NCI-H524 (cell line): ENCODE measurements around the gene DNAJC25.
"Not testable (repeated sequence)": the region's sequence is repeated elsewhere in the genome, so short reads cannot be mapped to it uniquely, and the experiment has no call there.

Experiments
- DNase-seq, 2 experiments: peaks; one replicate each; lab custom pipeline; 2025; lab: John Stamatoyannopoulos, UW

Gene DNAJC25

GRCh38 chr9:111631214-111631971, at the start of gene DNAJC25:
Gene DNAJC25, plus strand, starts transcription at chr9:111631334. Its CDS starts 74 bp downstream, at chr9:111631408.
- DNase-seq = peak; percentile 99 to 100

- DNase-seq = no peak
These were observed 48.2 kb upstream of the DNAJC25 start for GRCh38 chr9:111582888-111583287.

- no peak for DNase-seq
These were observed 44.8 kb upstream of the DNAJC25 start for GRCh38 chr9:111586378-111586777.

DNA sequence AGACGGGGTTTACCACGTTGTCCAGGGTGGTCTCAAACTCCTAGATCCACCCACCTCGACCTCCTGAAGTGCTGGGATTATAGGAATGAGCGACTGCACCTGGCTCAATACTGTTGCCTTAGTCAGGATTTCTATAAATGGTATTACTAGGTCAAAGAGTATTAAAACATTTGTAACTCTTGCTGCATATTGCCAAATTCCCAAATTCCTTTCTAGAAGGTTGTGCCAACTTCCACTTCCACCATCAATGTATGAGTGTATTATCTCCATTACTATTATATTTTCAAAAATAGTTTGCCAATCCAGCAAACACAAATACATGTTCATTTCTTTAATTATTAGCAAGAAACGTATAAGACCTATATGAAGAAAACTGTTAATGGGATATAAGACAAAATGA, 42.3 kb upstream of the DNAJC25 start:
- no peak for DNase-seq

- DNase-seq = peak; percentile 44 to 60
These were observed 33.0 kb upstream of the DNAJC25 start for GRCh38 chr9:111597852-111598732.

GRCh38 chr9:111598733-111599091, 32.4 kb upstream of the DNAJC25 start:
- DNase-seq = peak in 1 of 2 experiments; percentile 24

GRCh38 chr9:111599092-111599954, 31.8 kb upstream of the DNAJC25 start, which contains the start of gene PTGR1:
Gene PTGR1, minus strand, starts transcription at chr9:111599647. Its CDS starts 2,225 bp downstream, at chr9:111597422.
- peak; percentile 65 to 71 for DNase-seq

DNA sequence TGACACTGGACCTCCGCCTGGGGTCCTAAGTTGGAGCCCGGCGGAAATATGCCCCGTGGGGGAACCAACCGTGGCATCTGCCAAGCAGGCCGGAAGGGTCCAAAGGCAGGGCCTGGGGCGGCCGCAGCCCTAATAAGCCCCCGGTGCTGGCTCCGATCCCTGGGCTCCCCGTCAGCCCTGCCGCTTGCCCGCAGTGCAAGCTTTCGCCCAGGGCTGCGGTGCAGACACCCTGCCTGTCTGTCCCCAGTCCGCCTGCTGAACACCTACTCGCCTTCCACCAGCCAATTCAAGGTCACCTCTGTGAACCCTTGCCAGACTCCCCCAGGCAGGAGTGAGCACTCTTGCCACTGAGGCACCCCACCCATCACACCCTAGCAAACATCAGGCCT, 31.2 kb upstream of the DNAJC25 start:
- no peak for DNase-seq

DNA sequence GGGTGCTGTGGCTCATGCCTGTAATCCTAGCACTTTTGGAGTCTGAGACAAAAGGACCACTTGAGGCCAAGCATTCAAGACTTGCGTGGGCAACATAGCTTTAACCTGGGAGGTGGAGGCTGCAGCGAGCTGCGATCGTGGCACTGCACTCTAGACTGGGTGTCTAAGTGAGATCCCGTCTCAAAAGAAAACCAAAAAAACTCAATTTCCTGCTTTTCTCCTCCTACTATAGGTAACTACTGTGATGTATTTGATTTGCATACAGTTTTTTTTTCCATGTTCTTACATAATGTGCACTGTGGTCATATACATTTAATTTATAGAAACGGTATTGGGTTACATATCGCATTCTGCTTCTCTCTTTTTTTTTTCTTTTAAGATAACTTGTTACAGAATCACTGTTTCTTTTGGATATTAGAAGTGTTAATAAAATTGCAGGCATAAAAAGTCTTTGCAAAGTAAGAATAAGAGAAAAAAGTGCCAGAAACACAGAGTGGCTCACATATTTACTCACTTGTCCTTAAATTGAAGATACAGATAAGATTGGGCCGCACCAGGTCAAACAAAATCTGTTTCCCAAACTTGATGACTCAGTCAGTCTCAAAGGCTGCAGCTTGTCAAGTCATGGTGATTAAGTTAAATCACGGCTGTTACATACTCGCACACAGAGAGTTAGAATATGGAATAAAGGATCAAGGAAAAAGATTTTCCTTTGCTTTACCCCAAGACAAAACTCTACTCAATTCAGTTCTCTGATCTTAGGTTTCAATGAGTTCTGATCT, 29.7 kb upstream of the DNAJC25 start:
- no peak for DNase-seq

DNA sequence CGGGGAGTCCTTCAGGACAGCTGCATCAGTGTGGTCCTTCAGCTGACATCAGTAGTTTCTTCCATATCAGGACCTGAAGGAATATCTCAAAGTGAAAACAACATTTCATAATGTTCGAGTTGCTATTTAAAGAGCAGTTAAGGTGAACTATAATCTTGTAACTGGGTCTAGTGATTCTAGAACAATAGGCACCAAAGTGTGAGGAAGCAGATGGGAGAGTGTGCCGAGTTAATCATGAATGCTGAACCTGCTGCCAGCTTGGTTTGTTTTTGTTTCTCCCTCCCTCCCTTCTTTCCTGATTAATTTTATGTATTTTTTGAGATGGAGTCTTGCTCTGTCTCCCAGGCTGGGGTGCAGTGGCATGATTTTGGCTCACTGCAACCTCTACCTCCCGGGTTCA, 28.1 kb upstream of the DNAJC25 start:
- DNase-seq = no peak

DNA sequence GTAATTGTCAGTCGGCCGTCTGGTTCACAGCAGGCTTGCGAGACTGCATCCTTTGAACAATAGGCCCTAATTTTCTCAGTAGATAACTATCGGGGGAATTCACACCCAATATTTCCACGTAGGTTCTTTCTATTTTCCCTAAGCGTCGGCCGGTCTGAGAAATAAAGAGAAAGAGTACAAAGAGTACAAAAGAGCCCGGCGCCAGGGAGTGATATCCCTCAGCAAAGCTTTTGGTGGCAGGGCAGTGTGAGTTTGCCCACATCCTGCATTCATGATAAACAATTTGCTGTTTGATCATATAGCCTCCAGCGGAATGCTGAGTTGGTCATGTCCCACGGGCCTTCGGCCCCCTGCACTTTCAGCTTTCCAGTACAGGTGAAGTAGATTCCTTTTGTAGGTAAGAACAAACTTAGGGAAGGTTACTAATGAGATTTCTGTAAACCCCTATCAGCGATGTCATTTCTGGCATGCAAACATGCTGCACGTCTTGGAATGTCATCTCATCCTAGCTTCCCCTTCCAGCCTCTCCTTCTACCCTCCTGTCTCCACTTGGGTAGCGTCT, 27.0 kb upstream of the DNAJC25 start:
- no peak for DNase-seq

- DNase-seq = no peak
These were observed 26.0 kb upstream of the DNAJC25 start for GRCh38 chr9:111605041-111605559.

DNA sequence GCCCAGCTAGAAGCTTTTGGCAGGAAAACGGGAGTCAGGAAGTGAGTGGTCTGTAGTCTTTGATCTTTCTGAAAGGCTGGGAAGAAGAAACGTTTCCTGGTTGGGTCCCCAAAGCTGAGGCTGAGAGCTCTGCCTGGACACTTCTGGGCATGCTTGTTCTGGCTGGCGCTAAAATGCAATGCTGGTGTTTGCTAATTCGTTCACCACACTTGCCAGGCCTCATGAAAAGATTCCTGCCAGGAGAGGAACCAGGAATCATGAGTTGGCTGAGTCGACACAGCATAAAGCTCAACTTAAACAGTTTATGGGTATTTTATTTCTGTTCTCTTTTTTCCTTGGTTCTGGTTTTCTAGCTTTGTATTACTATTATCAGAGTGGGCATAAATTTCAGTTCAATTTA, 21.0 kb upstream of the DNAJC25 start:
- DNase-seq = no peak

DNA sequence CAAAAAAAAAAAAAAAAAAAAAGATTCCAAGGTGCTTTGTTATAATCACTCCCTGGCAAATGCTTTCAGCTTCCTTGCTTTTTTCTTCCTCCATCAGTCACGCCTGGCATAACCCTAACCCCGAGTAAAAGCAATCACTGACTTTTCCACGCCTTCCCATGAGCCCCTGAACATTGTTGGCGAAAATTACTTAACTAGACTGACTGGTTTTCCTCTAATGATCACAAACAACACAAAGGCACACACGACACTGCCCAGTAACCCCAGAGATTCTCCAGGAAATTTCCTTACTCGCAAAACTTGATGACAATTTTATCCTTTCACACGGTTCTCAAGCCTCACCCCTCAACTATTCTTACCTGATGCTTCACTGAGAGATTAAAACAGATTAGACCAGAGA, 20.3 kb upstream of the DNAJC25 start:
- no peak for DNase-seq

DNA sequence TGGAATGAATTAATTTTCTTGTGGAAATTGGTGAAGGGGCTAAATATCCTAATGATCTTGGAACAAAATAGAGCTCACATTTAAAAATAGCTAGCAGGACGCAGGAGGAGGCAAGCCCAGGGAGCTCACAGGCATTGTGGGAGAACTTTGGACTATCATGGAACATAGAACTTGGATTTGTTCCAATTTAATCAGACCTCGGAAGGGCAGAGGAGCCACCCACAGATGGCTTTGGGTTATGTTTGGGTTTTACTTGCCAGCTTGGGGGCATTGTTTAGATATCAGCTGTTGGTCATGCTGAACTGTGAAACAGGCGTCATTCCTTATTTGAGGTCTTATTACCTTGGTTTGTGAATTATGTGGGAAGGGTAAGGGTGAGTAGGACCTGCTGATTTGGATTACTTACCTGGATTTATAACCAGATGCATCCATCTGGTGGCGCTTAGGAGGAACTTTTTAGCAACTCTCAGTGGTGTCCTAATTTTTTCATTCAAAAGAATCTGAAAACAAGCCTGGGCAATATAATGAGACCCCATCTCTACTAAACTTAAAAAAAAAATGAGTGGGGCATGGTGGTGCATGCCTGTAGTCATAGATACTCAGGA, 17.6 kb upstream of the DNAJC25 start:
- DNase-seq = peak in 1 of 2 experiments; percentile 28

DNA sequence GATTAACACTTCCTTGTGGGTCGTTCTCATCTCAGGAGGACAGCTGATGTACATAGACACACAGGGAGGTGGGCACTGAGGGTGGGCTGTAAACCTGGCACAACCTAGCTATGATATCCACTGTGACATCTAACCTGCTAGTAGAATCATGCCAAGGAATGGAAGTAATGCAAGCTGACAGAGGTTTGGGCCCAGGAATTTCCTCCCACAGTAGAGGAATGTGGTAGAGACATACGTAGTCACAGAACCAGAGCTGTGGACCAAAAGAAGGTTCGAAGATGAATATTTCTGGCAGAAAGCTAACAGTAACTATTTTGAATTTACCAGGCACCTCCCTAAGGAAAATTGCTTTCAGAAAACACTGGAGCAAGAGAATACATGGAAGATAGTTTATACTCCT, 15.2 kb upstream of the DNAJC25 start:
- no peak for DNase-seq

DNA sequence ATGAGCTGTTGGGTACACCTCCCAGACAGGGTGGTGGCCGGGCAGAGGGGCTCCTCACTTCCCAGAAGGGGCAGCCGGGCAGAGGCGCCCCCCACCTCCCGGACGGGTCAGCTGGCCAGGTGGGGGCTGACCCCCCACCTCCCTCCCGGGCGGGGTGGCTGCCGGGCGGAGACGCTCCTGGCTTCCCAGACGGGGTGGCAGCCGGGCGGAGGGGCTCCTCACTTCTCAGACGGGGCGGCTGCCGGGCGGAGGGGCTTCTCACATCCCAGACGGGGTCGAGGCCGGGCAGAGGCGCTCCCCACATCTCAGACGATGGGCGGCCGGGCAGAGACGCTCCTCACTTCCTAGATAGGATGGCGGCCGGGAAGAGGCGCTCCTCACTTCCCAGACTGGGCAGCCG, 13.8 kb upstream of the DNAJC25 start:
- not testable (repeated sequence) for DNase-seq

DNA sequence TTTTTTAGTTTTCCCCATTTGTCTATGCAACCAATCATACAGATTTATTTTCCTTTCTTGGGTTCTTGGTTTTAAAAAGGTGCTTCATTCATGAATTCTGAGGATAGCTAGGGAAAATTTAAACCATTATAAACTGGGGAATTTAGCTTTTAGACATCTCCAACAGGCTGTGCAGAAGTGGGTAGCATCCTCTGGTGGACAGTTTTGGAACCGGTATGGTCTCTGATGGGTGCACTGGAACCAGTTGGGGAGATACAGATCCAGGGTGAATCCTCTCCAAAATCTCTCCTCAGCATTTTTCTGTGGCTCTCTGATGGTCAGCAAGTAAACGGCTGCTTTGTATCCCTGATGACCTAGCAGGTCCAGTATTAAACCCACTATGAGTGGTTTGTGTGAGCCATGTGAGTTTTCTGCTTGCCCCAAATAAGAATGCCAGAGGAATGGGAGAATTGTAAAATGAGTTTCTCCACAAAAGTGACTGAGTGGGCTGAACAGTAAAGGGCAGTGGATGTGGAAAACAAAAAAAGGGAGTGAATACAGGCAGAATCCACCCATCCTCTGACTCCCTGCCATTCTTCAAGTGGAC, 9.1 kb upstream of the DNAJC25 start:
- DNase-seq = peak; percentile 32 to 53

- DNase-seq = no peak
These were observed 8.5 kb upstream of the DNAJC25 start for GRCh38 chr9:111622626-111623025.
